ENCODE data around the gene ATP5F1D. TPM values are rescaled to one million over a fixed set of nuclear protein-coding genes. Genes with fewer than 3 reads are reported as not detected.

ATP5F1D gene
- total and polyA plus RNA-seq, 2 of the 13 experiments (the other 11 are each of a cell fraction or from before 2014, with no cell fraction given) = 39.4 to 78.7 TPM

- TF ChIP-seq TAF1 (CRISPR knock-in tag; IDR thresholded peaks at IDR 0.05) (no peak), ZNF619 (CRISPR knock-in tag; IDR thresholded peaks at IDR 0.05) (no peak), SMYD3 (CRISPR knock-in tag; IDR thresholded peaks at IDR 0.05) (no peak), ISL2 (CRISPR knock-in tag; IDR thresholded peaks at IDR 0.05) (no peak), MLLT10 (CRISPR knock-in tag; IDR thresholded peaks at IDR 0.05) (no peak), ASH2L (IDR thresholded peaks at IDR 0.05; ENCODE audit: insufficient read length, low read depth, low read length) (no peak), ZNF746 (CRISPR knock-in tag; IDR thresholded peaks at IDR 0.05) (peak; percentile 89), POGZ (CRISPR knock-in tag; IDR thresholded peaks at IDR 0.05) (no peak), SMARCC2 (IDR thresholded peaks at IDR 0.05) (no peak), ETV5 (CRISPR knock-in tag; IDR thresholded peaks at IDR 0.05; ENCODE audit: borderline replicate concordance) (peak; percentile 78), RBM39 (IDR thresholded peaks at IDR 0.05; ENCODE audit: low read depth, low read length, poor library complexity, severe bottlenecking) (no peak), SSRP1 (CRISPR knock-in tag; IDR thresholded peaks at IDR 0.05) (no peak), ZNF12 (CRISPR knock-in tag; IDR thresholded peaks at IDR 0.05) (peak; percentile 60; the same call in 1 of the 2 replicates), TCF7L2 (IDR thresholded peaks at IDR 0.05; ENCODE audit: low read depth, low read length) (no peak), NR2F1 (CRISPR knock-in tag; IDR thresholded peaks at IDR 0.05) (peak; percentile 58 to 67; a peak in 2 of 4 replicates), PAX8 (CRISPR knock-in tag; IDR thresholded peaks at IDR 0.05; ENCODE audit: borderline replicate concordance) (no peak), ZNF549 (CRISPR knock-in tag; IDR thresholded peaks at IDR 0.05) (no peak)
- TF ChIP-seq, protein P1, sequence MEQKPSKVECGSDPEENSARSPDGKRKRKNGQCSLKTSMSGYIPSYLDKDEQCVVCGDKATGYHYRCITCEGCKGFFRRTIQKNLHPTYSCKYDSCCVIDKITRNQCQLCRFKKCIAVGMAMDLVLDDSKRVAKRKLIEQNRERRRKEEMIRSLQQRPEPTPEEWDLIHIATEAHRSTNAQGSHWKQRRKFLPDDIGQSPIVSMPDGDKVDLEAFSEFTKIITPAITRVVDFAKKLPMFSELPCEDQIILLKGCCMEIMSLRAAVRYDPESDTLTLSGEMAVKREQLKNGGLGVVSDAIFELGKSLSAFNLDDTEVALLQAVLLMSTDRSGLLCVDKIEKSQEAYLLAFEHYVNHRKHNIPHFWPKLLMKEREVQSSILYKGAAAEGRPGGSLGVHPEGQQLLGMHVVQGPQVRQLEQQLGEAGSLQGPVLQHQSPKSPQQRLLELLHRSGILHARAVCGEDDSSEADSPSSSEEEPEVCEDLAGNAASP (CRISPR knock-in tag; IDR thresholded peaks at IDR 0.05; ENCODE audit: borderline replicate concordance) = peak; percentile 90
- TF ChIP-seq, protein P2, sequence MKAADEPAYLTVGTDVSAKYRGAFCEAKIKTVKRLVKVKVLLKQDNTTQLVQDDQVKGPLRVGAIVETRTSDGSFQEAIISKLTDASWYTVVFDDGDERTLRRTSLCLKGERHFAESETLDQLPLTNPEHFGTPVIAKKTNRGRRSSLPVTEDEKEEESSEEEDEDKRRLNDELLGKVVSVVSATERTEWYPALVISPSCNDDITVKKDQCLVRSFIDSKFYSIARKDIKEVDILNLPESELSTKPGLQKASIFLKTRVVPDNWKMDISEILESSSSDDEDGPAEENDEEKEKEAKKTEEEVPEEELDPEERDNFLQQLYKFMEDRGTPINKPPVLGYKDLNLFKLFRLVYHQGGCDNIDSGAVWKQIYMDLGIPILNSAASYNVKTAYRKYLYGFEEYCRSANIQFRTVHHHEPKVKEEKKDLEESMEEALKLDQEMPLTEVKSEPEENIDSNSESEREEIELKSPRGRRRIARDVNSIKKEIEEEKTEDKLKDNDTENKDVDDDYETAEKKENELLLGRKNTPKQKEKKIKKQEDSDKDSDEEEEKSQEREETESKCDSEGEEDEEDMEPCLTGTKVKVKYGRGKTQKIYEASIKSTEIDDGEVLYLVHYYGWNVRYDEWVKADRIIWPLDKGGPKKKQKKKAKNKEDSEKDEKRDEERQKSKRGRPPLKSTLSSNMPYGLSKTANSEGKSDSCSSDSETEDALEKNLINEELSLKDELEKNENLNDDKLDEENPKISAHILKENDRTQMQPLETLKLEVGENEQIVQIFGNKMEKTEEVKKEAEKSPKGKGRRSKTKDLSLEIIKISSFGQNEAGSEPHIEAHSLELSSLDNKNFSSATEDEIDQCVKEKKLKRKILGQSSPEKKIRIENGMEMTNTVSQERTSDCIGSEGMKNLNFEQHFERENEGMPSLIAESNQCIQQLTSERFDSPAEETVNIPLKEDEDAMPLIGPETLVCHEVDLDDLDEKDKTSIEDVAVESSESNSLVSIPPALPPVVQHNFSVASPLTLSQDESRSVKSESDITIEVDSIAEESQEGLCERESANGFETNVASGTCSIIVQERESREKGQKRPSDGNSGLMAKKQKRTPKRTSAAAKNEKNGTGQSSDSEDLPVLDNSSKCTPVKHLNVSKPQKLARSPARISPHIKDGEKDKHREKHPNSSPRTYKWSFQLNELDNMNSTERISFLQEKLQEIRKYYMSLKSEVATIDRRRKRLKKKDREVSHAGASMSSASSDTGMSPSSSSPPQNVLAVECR (CRISPR knock-in tag; IDR thresholded peaks at IDR 0.05; ENCODE audit: borderline replicate concordance) = no peak; the same call in 1 of the 2 replicates
- TF ChIP-seq, protein P3, sequence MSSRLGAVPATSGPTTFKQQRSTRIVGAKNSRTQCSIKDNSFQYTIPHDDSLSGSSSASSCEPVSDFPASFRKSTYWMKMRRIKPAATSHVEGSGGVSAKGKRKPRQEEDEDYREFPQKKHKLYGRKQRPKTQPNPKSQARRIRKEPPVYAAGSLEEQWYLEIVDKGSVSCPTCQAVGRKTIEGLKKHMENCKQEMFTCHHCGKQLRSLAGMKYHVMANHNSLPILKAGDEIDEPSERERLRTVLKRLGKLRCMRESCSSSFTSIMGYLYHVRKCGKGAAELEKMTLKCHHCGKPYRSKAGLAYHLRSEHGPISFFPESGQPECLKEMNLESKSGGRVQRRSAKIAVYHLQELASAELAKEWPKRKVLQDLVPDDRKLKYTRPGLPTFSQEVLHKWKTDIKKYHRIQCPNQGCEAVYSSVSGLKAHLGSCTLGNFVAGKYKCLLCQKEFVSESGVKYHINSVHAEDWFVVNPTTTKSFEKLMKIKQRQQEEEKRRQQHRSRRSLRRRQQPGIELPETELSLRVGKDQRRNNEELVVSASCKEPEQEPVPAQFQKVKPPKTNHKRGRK (CRISPR knock-in tag; IDR thresholded peaks at IDR 0.05) = no peak
- TF ChIP-seq, protein P4, sequence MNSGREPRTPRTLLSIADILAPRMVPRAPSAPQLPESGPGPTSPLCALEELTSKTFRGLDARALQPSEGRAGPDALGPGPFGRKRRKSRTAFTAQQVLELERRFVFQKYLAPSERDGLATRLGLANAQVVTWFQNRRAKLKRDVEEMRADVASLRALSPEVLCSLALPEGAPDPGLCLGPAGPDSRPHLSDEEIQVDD (CRISPR knock-in tag; IDR thresholded peaks at IDR 0.05; ENCODE audit: borderline replicate concordance) = no peak
Measured at GRCh38 chr19:1264801-1265614, 23.5 kb downstream of the ATP5F1D start (continued).

Data from HepG2 (cell line).